GM15510 (cell line): ENCODE data around the gene KNOP1.

Experiments
- POLR2A ChIP-seq: IDR thresholded peaks from 3 replicates; pipeline ENCODE4 v1.6.1; 2011; ENCODE audit warnings: borderline replicate concordance; ENCODE audit not compliant: insufficient read length; ENCODE audit errors: extremely low read depth

Gene KNOP1

GRCh38 chr16:19704321-19705145 lies 13.5 kb downstream of the KNOP1 start:
- TF ChIP-seq POLR2A: no peak

- no peak for TF ChIP-seq POLR2A
These were observed 14.7 kb downstream of the KNOP1 start for GRCh38 chr16:19703172-19703889.

GRCh38 chr16:19701091-19701490 lies 16.9 kb downstream of the KNOP1 start:
- TF ChIP-seq POLR2A: no peak

- TF ChIP-seq POLR2A: no peak
These were observed 17.7 kb downstream of the KNOP1 start for GRCh38 chr16:19700319-19700781.

- no peak for TF ChIP-seq POLR2A
These were observed 18.6 kb downstream of the KNOP1 start for GRCh38 chr16:19699472-19699871.

- TF ChIP-seq POLR2A: no peak
These were observed 19.3 kb downstream of the KNOP1 start for GRCh38 chr16:19698480-19699465.

GRCh38 chr16:19697756-19698318 lies 20.2 kb downstream of the KNOP1 start:
- no peak for TF ChIP-seq POLR2A

- TF ChIP-seq POLR2A: no peak
These were observed 21.1 kb downstream of the KNOP1 start for GRCh38 chr16:19696961-19697360.

GRCh38 chr16:19696328-19696727 lies 21.7 kb downstream of the KNOP1 start:
- no peak for TF ChIP-seq POLR2A

- TF ChIP-seq POLR2A: no peak
These were observed 23.0 kb downstream of the KNOP1 start for GRCh38 chr16:19694989-19695388.

GRCh38 chr16:19691161-19691711 lies 26.8 kb downstream of the KNOP1 start:
- TF ChIP-seq POLR2A: no peak

GRCh38 chr16:19690196-19690595 lies 27.8 kb downstream of the KNOP1 start:
- TF ChIP-seq POLR2A: no peak

GRCh38 chr16:19689342-19689741 lies 28.7 kb downstream of the KNOP1 start:
- no peak for TF ChIP-seq POLR2A
